Omental fat pad (tissue), 4 donors: ENCODE results near the gene ACTL10. TPM values are rescaled to one million over a fixed set of nuclear protein-coding genes. Genes with fewer than 3 reads are reported as not detected.
"Not testable (repeated sequence)": the region's sequence is repeated elsewhere in the genome, so short reads cannot be mapped to it uniquely, and the experiment has no call there.

Experiments used
- ATAC-seq: fragments of 150-250 bp; one replicate; pipeline ENCODE4 v1.9.1; 2016; ENCODE audit warnings: mild to moderate bottlenecking, moderate library complexity; ENCODE audit not compliant: low FRiP score
- DNase-seq: peaks from one replicate; pipeline ENCODE4 v3.0.0-alpha.2; 2019; ENCODE audit warnings: low spot score
- CTCF ChIP-seq, 3 donors: fragments of 450-650 bp; IDR thresholded peaks; one replicate each; pipeline ENCODE4 v1.5.1; 2016 to 2017; ENCODE audit warnings: antibody characterized with exemption in 3 of 3, mild to moderate bottlenecking in 3 of 3, moderate library complexity in 2 of 3
- total RNA-seq, 4 donors: library from RNA; depleted of rRNA; stranded (reverse); fragments of >200 nt; gene quantifications; one replicate each; pipeline ENCODE4 v1.1.0, GENCODE V29; 2016

The ACTL10 gene
- total RNA-seq, 4 donors from 2014 or later, result 1.1 to 2.4 (median 1.8) TPM

GRCh38 chr20:33689493-33689892 is 22.8 kb downstream of the ACTL10 start:
- TF ChIP-seq CTCF (IDR thresholded peaks at IDR 0.05), result no peak
- ATAC-seq (no peak), DNase-seq (no peak)

- no peak for DNase-seq
- no peak for ATAC-seq
- TF ChIP-seq CTCF (IDR thresholded peaks at IDR 0.05), result no peak
Measured at GRCh38 chr20:33689973-33690372, 23.2 kb downstream of the ACTL10 start.

- no peak for TF ChIP-seq CTCF (IDR thresholded peaks at IDR 0.05)
- DNase-seq (no peak), ATAC-seq (no peak)
Measured at GRCh38 chr20:33693289-33693688, 26.5 kb downstream of the ACTL10 start.

GRCh38 chr20:33693741-33694638 is 27.2 kb downstream of the ACTL10 start:
- DNase-seq, result no peak
- peak; percentile 38 for ATAC-seq
- TF ChIP-seq CTCF (IDR thresholded peaks at IDR 0.05), result no peak

GRCh38 chr20:33694639-33695012 is 27.9 kb downstream of the ACTL10 start:
- TF ChIP-seq CTCF (IDR thresholded peaks at IDR 0.05), result no peak
- ATAC-seq (no peak), DNase-seq (no peak)

GRCh38 chr20:33696448-33696847 is 29.7 kb downstream of the ACTL10 start:
- no peak for DNase-seq
- no peak for ATAC-seq
- TF ChIP-seq CTCF (IDR thresholded peaks at IDR 0.05), result no peak

GRCh38 chr20:33697129-33697528 is 30.4 kb downstream of the ACTL10 start:
- DNase-seq (no peak), ATAC-seq (peak; percentile 9)
- no peak for TF ChIP-seq CTCF (IDR thresholded peaks at IDR 0.05)

GRCh38 chr20:33698966-33699365 is 32.2 kb downstream of the ACTL10 start:
- not testable (repeated sequence) for ATAC-seq, DNase-seq

- not testable (repeated sequence) for ATAC-seq, DNase-seq
Measured at GRCh38 chr20:33700696-33701441, 34.1 kb downstream of the ACTL10 start.
